Activated T-helper 1 cell treated with anti-CD3 and anti-CD28 coated beads, Interleukin-2, amount 50 U/mL, for 16 hours (primary cell): ENCODE results near the gene LGR6.

ENCODE experiments used
- DNase-seq, 2 donors: peaks; one replicate each; pipeline ENCODE4 v3.0.0-alpha.2; 2020; ENCODE audit warnings: low read depth in 1 of 2, low spot score in 1 of 2

The LGR6 gene

DNA sequence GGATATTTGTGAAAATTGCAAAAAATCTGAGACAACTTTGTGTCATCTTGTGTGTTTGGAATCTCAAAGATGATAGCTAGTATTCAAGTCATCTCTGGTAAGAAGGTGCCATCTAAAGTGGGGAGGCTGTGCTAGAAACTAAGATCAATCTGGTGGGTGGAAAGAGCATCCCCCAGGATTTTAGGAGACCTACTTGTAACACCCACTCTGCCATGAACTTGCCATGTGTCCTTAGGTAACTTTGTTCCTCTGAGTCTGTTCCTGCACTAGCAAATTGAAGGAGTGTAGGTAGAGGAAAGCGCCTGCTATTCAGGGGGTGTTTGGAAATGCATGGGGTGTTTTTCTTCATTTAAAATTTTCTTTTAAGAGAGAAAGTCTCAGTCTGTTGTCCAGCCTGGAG lies 24.4 kb downstream of the LGR6 start:
- no peak for DNase-seq

DNA sequence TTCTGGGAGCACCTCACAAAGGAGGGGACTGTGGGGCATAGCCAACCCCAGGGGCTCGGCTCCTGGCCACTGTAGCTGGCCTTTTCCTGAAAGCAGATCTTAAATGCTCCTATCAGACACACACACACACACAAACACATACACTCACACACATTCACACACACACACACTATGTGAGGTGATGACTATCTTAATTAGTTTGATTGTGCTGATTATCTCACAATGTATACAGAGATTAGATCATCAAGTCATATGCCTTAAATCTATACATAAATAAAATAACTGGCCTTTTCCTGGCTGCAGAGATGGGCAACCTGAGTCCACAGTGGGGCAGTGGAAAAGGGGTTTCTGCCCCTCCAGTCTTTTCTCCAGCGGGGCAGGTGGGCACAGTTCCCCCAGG lies 27.1 kb downstream of the LGR6 start:
- no peak for DNase-seq

DNA sequence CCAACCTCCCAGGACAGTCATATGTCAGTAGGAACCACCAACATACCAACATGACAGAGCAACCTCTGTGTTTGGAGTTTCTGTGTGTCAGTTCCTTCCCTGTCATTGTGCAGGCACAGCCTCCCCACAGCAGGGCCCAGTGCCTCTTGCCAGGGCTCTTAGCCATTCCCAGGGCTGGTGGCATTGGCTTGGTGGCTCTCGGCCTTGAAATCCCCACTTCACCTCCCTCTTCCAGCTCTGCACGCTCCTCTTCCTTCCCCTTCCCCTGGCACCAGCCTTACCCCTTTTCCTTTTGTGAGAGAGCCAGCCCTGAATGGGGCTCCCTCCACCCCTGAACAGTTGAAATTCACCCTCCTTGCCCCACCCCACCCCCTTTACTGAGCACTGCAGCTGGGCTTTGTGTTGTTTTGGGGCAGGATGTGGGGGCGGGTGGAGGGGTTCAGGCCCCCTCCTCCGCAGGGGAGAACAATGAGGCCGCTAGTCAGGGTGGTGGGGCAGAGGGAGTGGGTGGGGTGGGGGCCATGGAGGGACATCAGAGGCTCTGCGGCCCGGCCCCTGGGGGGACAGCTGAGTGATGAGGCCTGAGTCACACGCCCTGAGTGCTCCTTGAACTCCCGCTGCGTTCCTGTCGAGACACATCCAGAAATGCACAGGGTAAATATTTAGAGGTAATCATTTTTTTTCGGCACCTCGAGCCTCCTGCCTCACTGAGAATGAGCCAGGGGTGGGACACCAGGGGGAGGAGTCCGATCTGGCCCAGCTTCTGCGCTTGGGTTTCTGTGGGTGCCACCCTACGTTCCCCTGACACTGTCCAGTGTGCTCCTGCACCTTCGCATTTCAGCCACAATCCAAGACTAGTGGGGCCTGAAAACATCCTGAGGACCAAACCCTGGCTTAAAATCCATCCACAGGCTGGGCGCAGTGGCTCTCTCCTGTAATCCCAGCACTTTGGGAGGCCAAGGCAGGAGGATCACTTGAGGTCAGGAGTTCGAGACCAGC lies 28.6 kb downstream of the LGR6 start:
- no peak for DNase-seq

- no peak for DNase-seq
These were observed 29.7 kb downstream of the LGR6 start for GRCh38 chr1:202223121-202223860.

- DNase-seq: no peak
These were observed 30.9 kb downstream of the LGR6 start for GRCh38 chr1:202224453-202224852.

- no peak for DNase-seq
These were observed 31.5 kb downstream of the LGR6 start for GRCh38 chr1:202225131-202225530.

GRCh38 chr1:202227053-202227672 lies 33.6 kb downstream of the LGR6 start:
- DNase-seq: no peak

- DNase-seq: no peak
These were observed 34.4 kb downstream of the LGR6 start for GRCh38 chr1:202227997-202228401.

GRCh38 chr1:202228484-202229122 lies 35.0 kb downstream of the LGR6 start:
- DNase-seq: no peak

DNA sequence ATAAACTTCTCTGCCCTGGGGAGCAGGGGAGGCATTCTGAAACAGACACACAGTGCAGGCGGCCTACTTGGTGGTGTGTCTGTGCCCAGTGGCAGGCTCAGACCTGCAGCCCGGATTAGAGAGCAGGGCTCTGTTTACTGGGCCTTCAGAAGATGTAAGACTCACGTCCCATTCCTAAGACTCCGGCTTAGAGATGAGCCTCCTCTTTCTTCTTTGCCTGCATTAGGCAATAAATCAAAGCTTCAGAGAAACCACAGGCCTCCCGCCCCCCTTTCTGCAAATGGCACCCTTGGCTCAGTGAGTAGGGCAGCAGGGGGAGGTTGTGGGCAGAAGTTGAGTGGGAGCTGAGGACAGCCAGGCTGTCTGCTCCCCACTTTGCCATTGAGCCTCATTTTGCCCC lies 35.8 kb downstream of the LGR6 start:
- DNase-seq: no peak

DNA sequence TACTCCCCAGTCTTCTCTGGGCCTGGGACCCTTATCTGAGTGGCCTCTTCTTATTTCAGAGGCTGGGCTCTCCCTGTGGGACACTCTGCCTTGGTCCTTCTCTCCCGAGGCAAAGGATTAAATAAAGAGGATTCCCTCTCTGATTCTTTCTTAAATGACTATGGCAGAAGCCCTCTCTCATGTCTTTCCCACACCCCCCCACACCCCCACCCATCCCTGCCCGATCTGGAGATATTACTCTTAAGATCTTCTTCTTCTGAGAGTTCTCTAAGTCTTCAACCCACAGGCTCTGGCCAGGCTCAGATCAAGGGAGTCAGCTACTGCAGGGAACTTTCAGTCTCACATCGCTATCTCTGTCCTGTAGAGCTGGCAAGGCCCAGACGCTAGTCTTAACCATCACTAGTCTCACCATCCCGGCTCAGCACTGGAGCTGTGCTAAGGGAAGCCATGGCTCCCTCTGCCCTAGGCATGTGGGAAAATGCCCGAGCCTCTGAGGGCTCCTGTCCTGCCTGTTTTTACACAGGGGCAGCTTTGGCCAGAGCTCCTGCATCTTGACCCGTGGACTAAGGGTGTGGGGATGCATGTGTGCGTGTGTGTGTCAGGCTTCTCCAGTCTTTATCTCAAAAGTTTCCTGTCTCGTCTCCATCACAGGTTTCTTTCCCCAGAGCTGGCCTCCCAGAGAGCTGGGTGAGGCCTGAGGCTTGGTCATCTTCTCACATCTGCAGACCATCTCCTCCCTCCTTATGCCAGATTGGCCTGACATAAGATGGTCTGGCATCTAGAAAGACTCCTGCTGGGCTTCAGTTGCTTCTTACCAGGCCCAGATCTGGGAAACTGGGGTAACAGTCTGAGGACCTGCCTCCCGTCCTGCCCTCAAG lies 36.7 kb downstream of the LGR6 start:
- DNase-seq: no peak

DNA sequence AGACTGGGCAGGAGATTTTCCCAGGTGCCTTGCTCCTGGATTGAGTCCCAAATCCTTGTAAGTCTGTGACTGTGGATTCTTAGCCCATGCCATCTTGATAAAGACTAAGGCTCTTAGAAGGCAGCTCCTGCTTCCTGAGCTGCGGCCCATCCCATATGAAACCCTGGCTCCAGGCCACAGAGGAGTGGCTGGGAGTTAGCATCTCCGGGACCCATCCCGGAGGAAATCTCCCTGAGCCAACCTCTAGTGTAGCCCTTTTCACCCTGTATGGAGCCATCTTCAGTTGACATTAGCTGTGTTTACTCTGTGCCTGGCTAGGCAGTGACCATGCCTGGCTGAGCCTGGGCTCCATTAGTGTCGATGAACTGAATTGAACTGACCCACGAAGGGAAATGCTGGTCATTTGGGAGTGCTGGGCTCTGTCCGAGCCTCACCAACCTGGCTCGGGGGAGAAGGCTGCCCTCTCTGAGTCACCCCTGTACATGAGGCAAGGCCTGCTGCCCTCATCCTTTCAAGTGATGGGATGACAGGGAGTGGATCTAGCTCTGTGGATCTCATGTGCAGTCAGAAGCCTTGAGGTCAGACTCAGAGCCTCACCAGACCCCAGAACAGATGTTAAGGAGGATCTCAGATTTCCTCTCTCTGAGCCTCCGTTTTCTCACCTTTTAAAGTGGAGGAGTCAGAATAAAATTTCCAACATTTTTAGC lies 37.5 kb downstream of the LGR6 start:
- DNase-seq: no peak

DNA sequence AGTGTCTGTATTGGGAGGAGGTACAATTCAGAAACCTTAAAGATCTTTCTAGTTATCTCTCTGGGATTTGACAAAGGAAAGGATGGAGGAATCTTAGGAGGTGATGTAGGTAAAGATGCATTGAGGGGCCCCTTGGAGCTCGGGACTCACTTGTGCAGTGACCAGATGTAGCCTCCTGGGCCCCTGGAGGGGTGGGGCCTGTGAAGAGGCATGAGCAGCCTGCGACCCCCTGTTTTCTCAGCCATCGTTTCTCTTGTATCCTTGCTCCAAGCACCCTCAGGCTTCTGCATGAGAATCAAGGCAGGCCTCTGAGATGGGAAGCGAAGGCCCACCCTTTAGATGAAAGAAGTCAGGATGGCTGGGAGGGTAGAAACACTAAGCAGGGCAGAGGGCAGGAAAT lies 39.6 kb downstream of the LGR6 start:
- no peak for DNase-seq

DNA sequence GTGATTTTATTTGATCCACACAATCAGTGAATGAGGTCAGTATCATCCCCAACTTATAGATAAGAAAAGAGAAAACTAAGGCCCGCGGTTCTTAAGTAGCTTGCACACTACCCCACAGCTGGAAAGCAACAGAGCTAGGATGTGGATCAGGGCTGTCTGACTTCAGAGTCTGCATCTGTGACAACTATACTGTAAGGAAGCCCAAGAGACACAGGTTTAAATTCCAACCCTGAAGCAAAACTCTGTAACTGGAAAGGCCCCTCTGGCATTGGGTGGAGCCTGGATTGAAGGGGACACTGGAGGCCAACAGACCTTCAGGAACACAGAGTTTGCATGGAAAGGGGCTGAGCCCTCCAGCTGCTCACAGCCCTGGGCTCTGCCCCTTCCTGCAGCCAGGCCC lies 40.2 kb downstream of the LGR6 start:
- no peak for DNase-seq

- no peak for DNase-seq
These were observed 40.9 kb downstream of the LGR6 start for GRCh38 chr1:202234331-202235002.

DNA sequence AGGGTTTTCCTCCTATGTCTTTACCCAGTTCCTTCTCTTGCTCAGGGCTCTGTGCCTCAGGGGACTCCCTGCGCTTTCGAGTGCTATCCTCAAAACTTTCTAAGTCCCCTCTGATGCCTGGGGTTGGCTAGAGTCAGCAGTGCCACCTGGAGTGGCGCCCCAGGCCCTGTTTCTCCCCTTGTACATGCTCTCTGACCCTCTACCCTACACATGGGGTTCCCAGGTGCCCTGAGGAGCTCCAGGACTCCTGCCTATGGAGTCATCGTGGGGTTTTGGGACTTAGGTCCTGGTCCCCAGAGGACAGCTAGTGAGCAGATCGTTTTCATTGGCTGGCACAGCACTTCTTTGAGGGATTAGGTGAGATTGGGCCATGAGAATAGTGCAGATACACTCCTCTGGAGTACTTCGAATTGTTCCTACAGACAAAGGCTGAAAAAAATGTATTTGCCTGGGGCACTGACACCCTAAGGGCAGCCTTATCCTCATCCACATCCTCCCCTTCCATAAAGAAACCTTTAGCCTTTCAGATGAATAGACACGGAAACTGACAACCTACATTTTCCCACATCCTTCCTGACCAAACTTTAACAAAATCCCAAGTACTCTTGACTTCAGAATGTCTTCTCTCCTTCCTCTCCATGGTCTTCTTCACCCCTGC lies 41.5 kb downstream of the LGR6 start:
- no peak for DNase-seq

GRCh38 chr1:202235856-202236837 lies 42.5 kb downstream of the LGR6 start:
- DNase-seq: peak; percentile 39 to 47
